T-helper 1 cell treated with Interleukin-12 subunit alpha and Interleukin-12 subunit beta and Interleukin-4 antibody, amounts not matched to agents 30 μg/mL and 1 μg/mL, for 36 hours (primary cell): Measurements from ENCODE around the gene CHD5.

Experiments used
- H3K27ac Mint-ChIP-seq: one replicate; pipeline ENCODE4 v1.8.0; 2021; ENCODE audit warnings: mild to moderate bottlenecking, mixed read lengths
- H3K27me3 Mint-ChIP-seq: one replicate; pipeline ENCODE4 v1.8.0; 2021; ENCODE audit warnings: low read depth, mixed read lengths
- H3K36me3 Mint-ChIP-seq: one replicate; pipeline ENCODE4 v1.8.0; 2021; ENCODE audit warnings: low read depth, mixed read lengths
- H3K4me1 Mint-ChIP-seq: one replicate; pipeline ENCODE4 v1.8.0; 2021; ENCODE audit warnings: low read depth, mixed read lengths
- H3K4me3 Mint-ChIP-seq: one replicate; pipeline ENCODE4 v1.8.0; 2021; ENCODE audit warnings: mild to moderate bottlenecking, moderate library complexity, mixed read lengths
- H3K9me3 Mint-ChIP-seq: one replicate; pipeline ENCODE4 v1.8.0; 2021; ENCODE audit warnings: mixed read lengths

Gene CHD5

GRCh38 chr1:6208723-6209660 lies 28.9 kb upstream of the CHD5 start:
- peaks cover 26% of the 10 kb centered on the region for H3K36me3 Mint-ChIP-seq
- no peaks in the 10 kb centered on the region for H3K9me3 Mint-ChIP-seq

DNA sequence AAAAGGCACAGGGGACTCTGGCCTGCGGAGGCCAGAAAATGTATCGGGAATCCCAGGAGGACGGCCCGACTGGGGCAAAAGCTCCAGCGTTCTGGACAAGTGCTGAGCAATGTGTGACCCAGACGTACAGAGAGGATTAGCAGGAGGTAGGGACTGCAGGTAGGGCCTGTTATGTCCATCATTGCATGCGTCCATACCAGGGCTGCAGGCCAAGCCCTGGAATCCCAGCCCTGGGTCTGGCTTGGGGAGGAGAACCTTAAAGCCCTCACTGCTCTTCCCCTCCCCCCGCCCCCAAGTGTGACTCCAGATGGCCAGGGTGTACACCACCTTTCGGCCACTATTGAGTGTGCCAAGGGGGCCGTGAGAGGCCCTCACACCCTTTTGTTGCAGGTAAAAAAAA lies 27.8 kb upstream of the CHD5 start:
- H3K27me3 Mint-ChIP-seq: no peaks in the 10 kb centered on the region
- peaks cover 17% of the 10 kb centered on the region for H3K4me1 Mint-ChIP-seq
- H3K9me3 Mint-ChIP-seq: no peaks in the 10 kb centered on the region
- no peak overlapping the region for H3K4me3 Mint-ChIP-seq
- H3K36me3 Mint-ChIP-seq: peaks cover 21% of the 10 kb centered on the region
- no peak overlapping the region for H3K27ac Mint-ChIP-seq

More at GRCh38 chr1:6208723-6209660, 28.9 kb upstream of the CHD5 start:
- H3K27ac Mint-ChIP-seq: no peak overlapping the region
- peaks cover 17% of the 10 kb centered on the region for H3K4me1 Mint-ChIP-seq
- no peak overlapping the region for H3K4me3 Mint-ChIP-seq
- no peaks in the 10 kb centered on the region for H3K27me3 Mint-ChIP-seq

- H3K27me3 Mint-ChIP-seq: no peaks in the 10 kb centered on the region
- H3K9me3 Mint-ChIP-seq: no peaks in the 10 kb centered on the region
- peaks cover 19% of the 10 kb centered on the region for H3K36me3 Mint-ChIP-seq
- peaks cover 17% of the 10 kb centered on the region for H3K4me1 Mint-ChIP-seq
- no peak overlapping the region for H3K27ac Mint-ChIP-seq
- peak overlapping the region; percentile 80 for H3K4me3 Mint-ChIP-seq
Measured at GRCh38 chr1:6207075-6207885, 27.2 kb upstream of the CHD5 start.

- Mint-ChIP-seq H3K9me3 (no peaks in the 10 kb centered on the region), H3K27me3 (no peaks in the 10 kb centered on the region), H3K27ac (no peak overlapping the region), H3K4me3 (peak overlapping the region; percentile 80), H3K4me1 (peaks cover 19% of the 10 kb centered on the region), H3K36me3 (peaks cover 13% of the 10 kb centered on the region)
Measured at GRCh38 chr1:6206520-6206855, 26.4 kb upstream of the CHD5 start.

GRCh38 chr1:6205849-6206519 lies 25.9 kb upstream of the CHD5 start, which contains the start of gene RNF207:
Gene RNF207, plus strand, starts transcription at chr1:6206119. Its CDS starts 417 bp downstream, at chr1:6206536.
- Mint-ChIP-seq H3K4me1 (peaks cover 21% of the 10 kb centered on the region), H3K27ac (peak within 1 kb of the TSS; percentile 68)

GRCh38 chr1:6202256-6202655 lies 22.1 kb upstream of the CHD5 start:
- peaks cover 19% of the 10 kb centered on the region for H3K36me3 Mint-ChIP-seq
- peaks cover 46% of the 10 kb centered on the region for H3K4me1 Mint-ChIP-seq
- H3K27ac Mint-ChIP-seq: no peak overlapping the region
- peaks cover 4% of the 10 kb centered on the region for H3K9me3 Mint-ChIP-seq
- H3K27me3 Mint-ChIP-seq: no peaks in the 10 kb centered on the region
- no peak overlapping the region for H3K4me3 Mint-ChIP-seq

More at GRCh38 chr1:6205849-6206519, 25.9 kb upstream of the CHD5 start, which contains the start of gene RNF207:
- Mint-ChIP-seq H3K9me3 (no peaks in the 10 kb centered on the region), H3K4me3 (peak within 1 kb of the TSS; percentile 80), H3K27me3 (no peaks in the 10 kb centered on the region), H3K36me3 (peaks cover 13% of the 10 kb centered on the region)

GRCh38 chr1:6200188-6200809 lies 20.2 kb upstream of the CHD5 start:
- peaks cover 4% of the 10 kb centered on the region for H3K9me3 Mint-ChIP-seq

DNA sequence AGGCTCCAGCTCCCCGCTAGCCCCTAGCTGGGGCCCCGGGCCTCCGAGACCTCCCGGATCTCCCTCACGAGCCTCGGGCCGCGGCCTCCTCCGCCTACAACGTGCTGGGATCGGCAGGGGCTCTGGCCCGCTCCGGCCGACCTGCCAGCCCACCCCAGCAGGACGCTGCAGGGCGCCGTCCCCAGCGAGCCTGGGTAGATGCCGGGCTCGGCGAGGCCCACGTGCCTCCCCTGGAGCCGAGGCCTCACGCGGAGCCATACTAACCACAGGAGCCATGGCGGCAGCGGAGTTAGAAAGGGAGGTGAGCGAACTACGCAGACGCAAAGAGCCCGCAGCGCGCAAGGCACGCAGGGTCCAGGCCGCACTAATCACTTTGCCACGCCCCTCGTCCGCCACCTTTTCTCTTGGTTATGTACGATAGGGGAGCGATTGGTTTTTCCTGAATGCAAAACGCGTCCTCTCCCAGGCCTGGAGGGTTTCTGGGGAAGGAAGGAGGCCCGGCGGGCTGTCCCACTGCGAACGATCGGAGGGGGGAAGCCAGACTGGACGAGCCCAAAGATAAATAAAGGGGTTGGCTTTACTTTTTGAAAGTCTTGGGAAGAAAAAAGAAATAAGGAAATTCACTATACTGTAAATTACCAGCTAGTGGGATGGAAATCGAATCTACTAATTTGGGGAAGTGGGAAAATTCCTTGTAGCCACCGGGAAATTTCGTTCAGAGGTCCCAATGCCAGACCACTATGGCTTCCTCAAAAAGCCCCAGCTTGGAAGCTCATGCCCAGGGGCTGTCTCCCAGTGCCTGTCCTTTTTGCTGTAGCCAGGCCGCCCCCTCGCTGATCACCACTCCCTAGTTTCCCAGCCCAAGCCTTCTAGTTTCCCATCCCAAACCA lies 19.4 kb upstream of the CHD5 start, which contains the start of gene RPL22:
TSS of gene RPL22 (minus strand) at position 298 of the 890 bp plus-strand sequence. CDS start at position 276, 22 bp downstream.
- Mint-ChIP-seq H3K27me3 (no peaks in the 10 kb centered on the region), H3K4me1 (peaks cover 42% of the 10 kb centered on the region)

More at GRCh38 chr1:6200188-6200809, 20.2 kb upstream of the CHD5 start:
- peak overlapping the region; percentile 93 for H3K4me3 Mint-ChIP-seq
- H3K27ac Mint-ChIP-seq: peak overlapping the region; percentile 92
- peaks cover 48% of the 10 kb centered on the region for H3K4me1 Mint-ChIP-seq
- H3K27me3 Mint-ChIP-seq: no peaks in the 10 kb centered on the region
- peaks cover 26% of the 10 kb centered on the region for H3K36me3 Mint-ChIP-seq

GRCh38 chr1:6198646-6199297 lies 18.7 kb upstream of the CHD5 start:
- Mint-ChIP-seq H3K36me3 (peaks cover 27% of the 10 kb centered on the region), H3K4me3 (peak overlapping the region; percentile 93), H3K27ac (peak overlapping the region; percentile 85), H3K27me3 (no peaks in the 10 kb centered on the region), H3K4me1 (peaks cover 39% of the 10 kb centered on the region), H3K9me3 (peaks cover 4% of the 10 kb centered on the region)

More for the DNA sequence above, 19.4 kb upstream of the CHD5 start, which contains the start of gene RPL22:
- peaks cover 26% of the 10 kb centered on the region for H3K36me3 Mint-ChIP-seq
- peak within 1 kb of the TSS; percentile 93 for H3K4me3 Mint-ChIP-seq
- H3K9me3 Mint-ChIP-seq: peaks cover 4% of the 10 kb centered on the region
- H3K27ac Mint-ChIP-seq: peak within 1 kb of the TSS; percentile 92

GRCh38 chr1:6197746-6198427 lies 17.8 kb upstream of the CHD5 start:
- peak overlapping the region; percentile 93 for H3K4me3 Mint-ChIP-seq
- no peaks in the 10 kb centered on the region for H3K27me3 Mint-ChIP-seq
- peaks cover 4% of the 10 kb centered on the region for H3K9me3 Mint-ChIP-seq
- H3K4me1 Mint-ChIP-seq: peaks cover 39% of the 10 kb centered on the region
- peaks cover 30% of the 10 kb centered on the region for H3K36me3 Mint-ChIP-seq
- H3K27ac Mint-ChIP-seq: peak overlapping the region; percentile 85

- H3K36me3 Mint-ChIP-seq: peaks cover 30% of the 10 kb centered on the region
- H3K4me3 Mint-ChIP-seq: no peak overlapping the region
- H3K27ac Mint-ChIP-seq: no peak overlapping the region
- H3K9me3 Mint-ChIP-seq: no peaks in the 10 kb centered on the region
- no peaks in the 10 kb centered on the region for H3K27me3 Mint-ChIP-seq
- peaks cover 13% of the 10 kb centered on the region for H3K4me1 Mint-ChIP-seq
Measured at GRCh38 chr1:6191968-6192367, 11.8 kb upstream of the CHD5 start.

DNA sequence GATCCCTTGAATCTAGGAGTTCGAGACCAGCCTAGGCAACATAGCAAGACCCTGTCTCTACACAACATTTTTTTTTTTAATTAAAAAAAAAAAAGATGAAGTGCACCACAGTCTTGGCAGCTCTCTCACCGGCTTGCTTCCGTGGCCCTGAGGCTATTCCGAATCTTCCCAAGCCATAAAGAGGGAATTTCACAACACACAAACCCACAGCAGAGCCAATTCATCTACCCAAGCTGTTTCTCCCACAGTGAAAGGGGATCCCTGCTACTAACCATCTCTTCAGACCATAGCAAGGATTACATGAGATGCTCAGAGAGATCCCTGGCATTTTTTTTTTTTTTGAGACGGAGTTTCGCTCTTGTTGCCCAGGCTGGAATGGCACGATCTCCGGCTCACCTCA lies 8.3 kb upstream of the CHD5 start:
- Mint-ChIP-seq H3K4me3 (no peak overlapping the region), H3K36me3 (peaks cover 35% of the 10 kb centered on the region), H3K4me1 (peaks cover 18% of the 10 kb centered on the region), H3K9me3 (no peaks in the 10 kb centered on the region), H3K27ac (no peak overlapping the region), H3K27me3 (peaks cover 3% of the 10 kb centered on the region)
